B cell (primary cell): Measurements from ENCODE around the gene CFAP20. TPM values are rescaled to one million over a fixed set of nuclear protein-coding genes. Genes with fewer than 3 reads are reported as not detected.

Experiments
- ATAC-seq: fragments of 200-7000 bp; cut with Tn5 transposase; one replicate; pipeline ENCODE4 v1.10.0; 2021; ENCODE audit warnings: low read depth, mild to moderate bottlenecking, moderate number of reproducible peaks, moderate library complexity
- CTCF ChIA-PET: fragments of 350-600 bp; sonication (Branson Sonifier 250); formaldehyde crosslinking; loops from one replicate; lab custom pipeline; 2021; ENCODE audit warnings: antibody characterized with exemption, inconsistent platforms; lab: Charles Lee
- POLR2A ChIA-PET: fragments of 350-600 bp; sonication (Branson Sonifier 250); formaldehyde crosslinking; loops from one replicate; lab custom pipeline; 2021; ENCODE audit warnings: antibody characterized with exemption; lab: Charles Lee
- DNase-seq: peaks from one replicate; pipeline ENCODE4 v3.0.0; 2013
- H2AFZ ChIP-seq: 2 replicates; pipeline ENCODE4 v1.6.1; 2012; ENCODE audit warnings: mild to moderate bottlenecking, low read depth, low read length; ENCODE audit not compliant: insufficient read depth, poor library complexity, severe bottlenecking
- H3K27ac ChIP-seq, 2 donors: 1 replicate in 1 of 2; 2 replicates in 1 of 2; pipeline ENCODE4 v1.5.1; 2012 to 2013; ENCODE audit warnings: low read length in 2 of 2, mild to moderate bottlenecking in 2 of 2, moderate library complexity in 1 of 2
- H3K27me3 ChIP-seq, 4 experiments: fragments of 200-600 bp in 1 of 4; sonication (generic) in 1 of 4; replicated peaks in 1 of 4; 1 replicate in 2 of 4; 2 replicates in 2 of 4; pipeline versions ENCODE4 v1.6.1 to v1.7.0; 2013 to 2016; ENCODE audit warnings: low read length in 3 of 4, mild to moderate bottlenecking in 2 of 4, mixed read lengths in 1 of 4, moderate library complexity in 1 of 4; ENCODE audit not compliant: insufficient read depth in 4 of 4, control insufficient read depth in 3 of 4; ENCODE audit errors: control extremely low read depth in 1 of 4
- H3K36me3 ChIP-seq, 2 experiments: replicated peaks in 1 of 2; 1 replicate in 1 of 2; 2 replicates in 1 of 2; pipeline versions ENCODE4 v1.6.1 to v1.7.1; 2013; ENCODE audit warnings: low read length in 1 of 2; ENCODE audit not compliant: insufficient read depth in 2 of 2, control insufficient read depth in 1 of 2; ENCODE audit errors: control extremely low read depth in 1 of 2, extremely low read depth in 1 of 2
- H3K4me1 ChIP-seq, 2 donors: fragments of 200-600 bp in 1 of 2; sonication (generic) in 1 of 2; 1 replicate in 1 of 2; 2 replicates in 1 of 2; pipeline versions ENCODE4 v1.5.1 to v1.6.1; 2013 to 2017; ENCODE audit warnings: low read length in 2 of 2; ENCODE audit not compliant: control insufficient read depth in 2 of 2, insufficient read depth in 2 of 2
- H3K4me2 ChIP-seq: replicated peaks from 2 replicates; pipeline ENCODE3; 2012; ENCODE audit warnings: mild to moderate bottlenecking, low read depth, low read length; ENCODE audit not compliant: poor library complexity, severe bottlenecking
- H3K4me3 ChIP-seq, 5 experiments: fragments of 200-600 bp in 1 of 5; sonication (generic) in 1 of 5; 1 replicate in 3 of 5; 2 replicates in 2 of 5; pipeline versions ENCODE4 v1.5.1 to v1.7.0; 2011 to 2016; ENCODE audit warnings: low read length in 4 of 5, mild to moderate bottlenecking in 4 of 5, low read depth in 2 of 5, control low read depth in 1 of 5, moderate library complexity in 1 of 5; ENCODE audit not compliant: insufficient read depth in 1 of 5; ENCODE audit errors: control extremely low read depth in 1 of 5, extremely low read depth in 1 of 5
- H3K79me2 ChIP-seq: fragments of 200-600 bp; sonication (generic); one replicate; pipeline ENCODE4 v1.6.0; 2016; ENCODE audit warnings: low read length; ENCODE audit not compliant: control insufficient read depth, insufficient read depth
- H3K9ac ChIP-seq: fragments of 200-600 bp; sonication (generic); 2 replicates; pipeline ENCODE4 v1.6.1; 2017; ENCODE audit warnings: mild to moderate bottlenecking, low read length, moderate library complexity
- H3K9me3 ChIP-seq, 3 donors: one replicate each; pipeline versions ENCODE4 v1.6.1 to v1.7.1; 2013; ENCODE audit warnings: low read length in 2 of 3; ENCODE audit not compliant: control insufficient read depth in 2 of 3, insufficient read depth in 1 of 3; ENCODE audit errors: control extremely low read depth in 1 of 3
- H4K20me1 ChIP-seq: 2 replicates; pipeline ENCODE4 v1.6.0; 2012; ENCODE audit warnings: mild to moderate bottlenecking, low read length; ENCODE audit not compliant: insufficient read depth, control insufficient read depth, poor library complexity, severe bottlenecking
- H3K27ac Mint-ChIP-seq: one replicate; pipeline ENCODE4 v1.8.0; 2021; ENCODE audit warnings: mixed read lengths
- H3K27me3 Mint-ChIP-seq: one replicate; pipeline ENCODE4 v1.8.0; 2021; ENCODE audit warnings: mixed read lengths
- H3K4me1 Mint-ChIP-seq: one replicate; pipeline ENCODE4 v1.8.0; 2021; ENCODE audit warnings: mixed read lengths
- H3K4me3 Mint-ChIP-seq: one replicate; pipeline ENCODE4 v1.8.0; 2021; ENCODE audit warnings: mixed read lengths
- H3K9me3 Mint-ChIP-seq: one replicate; pipeline ENCODE4 v1.8.0; 2022; ENCODE audit warnings: mixed read lengths; ENCODE audit not compliant: insufficient read depth
- EZH2 ChIP-seq: IDR thresholded peaks from 2 replicates; pipeline ENCODE4 v1.6.1; 2012; ENCODE audit warnings: borderline replicate concordance, low read depth, mild to moderate bottlenecking, moderate library complexity, low read length; ENCODE audit not compliant: insufficient read depth, poor library complexity, severe bottlenecking
- WGBS: methylation state at CpG from one replicate; pipeline ENCODE4 v1.1.5; 2013; ENCODE audit warnings: missing lambda C conversion rate; ENCODE audit not compliant: insufficient coverage; 5-methylcytosine and 5-hydroxymethylcytosine counted together
- intact Hi-C: fragments of 100-400 bp; cut with micrococcal nuclease; formaldehyde crosslinking; loops from one replicate; pipeline ENCODE4 v1.10.0; 2022
- polyA minus RNA-seq: library from RNA; depleted of rRNA, polyadenylated mRNA; stranded (reverse); fragments of >200 nt; gene quantifications from 2 replicates; pipeline ENCODE4 v1.2.3, GENCODE V29; 2012
- polyA plus RNA-seq: library from polyadenylated mRNA; depleted of rRNA; stranded (reverse); fragments of >200 nt; gene quantifications from 2 replicates; pipeline ENCODE4 v1.2.3, GENCODE V29; 2012
- total RNA-seq, 2 donors: library from RNA; stranded (reverse); fragments of 120-200 nt in 1 of 2; gene quantifications; 1 replicate in 1 of 2; 2 replicates in 1 of 2; pipeline versions ENCODE4 v1.2.3 to v1.2.4, GENCODE V29; 2013 to 2022
- TF ChIP-seq, protein P1 (sequence below): fragments of 200-600 bp; IDR thresholded peaks from one replicate; pipeline ENCODE4 v1.8.0; 2022; ENCODE audit warnings: antibody characterized with exemption, mild to moderate bottlenecking

CFAP20 gene
- 26.1 and 27.3 TPM in 2 replicates for total RNA-seq
- total RNA-seq (2013) = 31.4 TPM
- polyA plus RNA-seq = 45.4 and 62.2 TPM in 2 replicates
- 36.6 and 50.4 TPM in 2 replicates for polyA minus RNA-seq

DNA sequence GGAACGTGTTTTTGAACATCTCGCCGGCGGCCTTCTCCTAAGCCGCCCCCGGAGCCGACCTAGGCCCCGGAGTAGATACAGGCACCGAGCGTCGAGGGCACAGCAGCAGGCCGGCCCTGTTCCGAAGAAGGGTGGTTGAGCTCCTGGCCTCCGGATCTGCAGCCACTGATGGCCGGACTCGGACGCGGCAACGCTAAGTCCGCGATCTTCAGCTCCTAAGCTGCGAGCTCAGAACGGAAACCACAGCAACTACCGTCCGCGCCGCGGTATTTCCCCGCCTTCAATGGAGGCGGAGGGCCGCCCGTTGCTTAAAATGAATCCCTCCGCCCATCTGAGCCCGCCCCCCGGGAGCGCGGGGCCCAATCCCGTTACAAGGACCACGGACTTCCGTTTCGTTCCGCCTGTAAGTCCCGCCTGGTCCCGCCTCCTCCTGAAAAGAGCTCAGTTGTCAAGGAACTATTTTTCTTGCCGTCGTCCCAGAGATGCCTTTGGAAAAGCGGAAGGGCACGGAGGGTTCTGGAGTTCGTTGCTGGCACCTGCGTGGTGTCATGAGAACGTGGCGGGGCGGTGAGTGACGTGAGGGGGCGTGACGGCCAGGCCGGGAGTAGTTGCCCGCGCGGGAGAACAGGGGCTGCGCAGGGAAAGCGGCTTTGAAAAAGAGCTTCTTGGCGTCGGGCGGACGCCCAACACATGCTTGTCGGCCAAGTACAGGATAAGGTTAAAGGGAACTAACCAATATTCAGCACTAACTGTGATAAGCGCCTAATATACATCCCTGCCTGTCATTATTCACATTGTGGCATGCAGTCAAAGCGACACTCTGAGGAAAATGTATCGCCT, at the start of gene CFAP20:
Gene CFAP20 (minus strand): TSS at position 285 of the 840 bp plus-strand sequence. CDS start 266 bp downstream, at position 19.
- TF ChIP-seq EZH2 = no peak
- TF ChIP-seq, protein P1, sequence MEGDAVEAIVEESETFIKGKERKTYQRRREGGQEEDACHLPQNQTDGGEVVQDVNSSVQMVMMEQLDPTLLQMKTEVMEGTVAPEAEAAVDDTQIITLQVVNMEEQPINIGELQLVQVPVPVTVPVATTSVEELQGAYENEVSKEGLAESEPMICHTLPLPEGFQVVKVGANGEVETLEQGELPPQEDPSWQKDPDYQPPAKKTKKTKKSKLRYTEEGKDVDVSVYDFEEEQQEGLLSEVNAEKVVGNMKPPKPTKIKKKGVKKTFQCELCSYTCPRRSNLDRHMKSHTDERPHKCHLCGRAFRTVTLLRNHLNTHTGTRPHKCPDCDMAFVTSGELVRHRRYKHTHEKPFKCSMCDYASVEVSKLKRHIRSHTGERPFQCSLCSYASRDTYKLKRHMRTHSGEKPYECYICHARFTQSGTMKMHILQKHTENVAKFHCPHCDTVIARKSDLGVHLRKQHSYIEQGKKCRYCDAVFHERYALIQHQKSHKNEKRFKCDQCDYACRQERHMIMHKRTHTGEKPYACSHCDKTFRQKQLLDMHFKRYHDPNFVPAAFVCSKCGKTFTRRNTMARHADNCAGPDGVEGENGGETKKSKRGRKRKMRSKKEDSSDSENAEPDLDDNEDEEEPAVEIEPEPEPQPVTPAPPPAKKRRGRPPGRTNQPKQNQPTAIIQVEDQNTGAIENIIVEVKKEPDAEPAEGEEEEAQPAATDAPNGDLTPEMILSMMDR = no peak
- H3K27me3 ChIP-seq = no peaks in the 10 kb centered on the region
- Mint-ChIP-seq H3K27ac (peak within 1 kb of the TSS; percentile 93), H3K9me3 (no peaks in the 10 kb centered on the region), H3K4me1 (peaks cover 45% of the 10 kb centered on the region), H3K27me3 (no peaks in the 10 kb centered on the region), H3K4me3 (peak within 1 kb of the TSS; percentile 89)
- peaks cover 0 to 10% (median 0%) of the 10 kb centered on the region in 3 donors for H3K9me3 ChIP-seq
- peak within 1 kb of the TSS; percentile 94 for H3K9ac ChIP-seq
- H3K4me3 ChIP-seq = peak within 1 kb of the TSS; percentile 66 to 98 (median 75)
- CTCF ChIA-PET = interaction anchor here (0.7 to 1.2 kb wide), 5 partner anchors 13 to 230 kb away, joined by 3 to 4 read pairs (median 3); no protein-coding TSS in a partner anchor
- H4K20me1 ChIP-seq = no peaks in the 10 kb centered on the region
- H3K36me3 ChIP-seq = no peaks in the 10 kb centered on the region
- ATAC-seq = peak; percentile 93
- H2AFZ ChIP-seq = peak within 1 kb of the TSS; percentile 71
- peak within 1 kb of the TSS; percentile 78 to 91 for H3K27ac ChIP-seq
- intact Hi-C loops = loop anchor here (1.0 to 2.0 kb wide), 7 partner anchors 69 to 683 kb away; partner anchors contain the start of genes CIAPIN1, COQ9, CSNK2A2 and GINS3
- H3K4me2 ChIP-seq = peak within 1 kb of the TSS; percentile 92
- DNase-seq = peak; percentile 99
- H3K79me2 ChIP-seq = peaks cover 55% of the 10 kb centered on the region
- 2% methylated on average over 64 of the region's 70 CpGs for WGBS
- POLR2A ChIA-PET = interaction anchor here (0.6 to 1.4 kb wide), 4 partner anchors 71 to 943 kb away, joined by 3 to 6 read pairs (median 4); partner anchors contain the start of genes PSME3IP1, RSPRY1, USB1 and ZNF319
- peaks cover 30 to 36% of the 10 kb centered on the region in 2 donors for H3K4me1 ChIP-seq

DNA sequence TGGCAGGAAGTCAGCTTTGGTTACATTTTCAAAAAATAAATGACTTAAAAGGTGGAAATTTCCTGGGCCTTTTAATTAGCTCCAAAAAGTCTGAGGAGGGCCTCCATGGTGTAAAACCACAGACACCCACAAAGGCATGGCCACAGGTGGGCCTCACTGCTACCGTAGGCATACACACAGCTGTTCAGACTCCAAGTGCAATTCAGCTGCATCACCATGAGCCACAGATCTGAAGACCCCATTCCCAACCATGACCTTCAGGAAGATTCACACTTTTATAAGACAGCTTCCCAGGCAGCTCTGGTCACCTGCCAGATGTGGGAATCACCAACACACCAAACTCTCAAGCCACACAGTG, 48.2 kb upstream of the CFAP20 start:
- no peaks in the 10 kb centered on the region for H3K9me3 ChIP-seq
- H3K4me2 ChIP-seq = no peak overlapping the region
- Mint-ChIP-seq H3K9me3 (no peaks in the 10 kb centered on the region), H3K4me3 (no peak overlapping the region), H3K27me3 (no peaks in the 10 kb centered on the region), H3K4me1 (peaks cover 2% of the 10 kb centered on the region), H3K27ac (no peak overlapping the region)
- ATAC-seq (no peak), DNase-seq (no peak)
- no peak overlapping the region for H3K4me3 ChIP-seq
- CTCF ChIA-PET = no interaction called here
- TF ChIP-seq EZH2 = no peak
- TF ChIP-seq, protein P1 = no peak
- H3K36me3 ChIP-seq = peaks cover 7 to 48% of the 10 kb centered on the region in 2 experiments
- no peak overlapping the region for H3K9ac ChIP-seq
- no peak overlapping the region for H3K27ac ChIP-seq
- no peaks in the 10 kb centered on the region for H3K27me3 ChIP-seq
- no peak overlapping the region for H2AFZ ChIP-seq
- intact Hi-C loops = no loop called here
- WGBS = 35% methylated on average over 1 of the region's 1 CpG
- H3K79me2 ChIP-seq = peaks cover 29% of the 10 kb centered on the region
- H3K4me1 ChIP-seq = no peaks in the 10 kb centered on the region
- peaks cover 20% of the 10 kb centered on the region for H4K20me1 ChIP-seq
- POLR2A ChIA-PET = no interaction called here
